Calu3 (cell line): Measurements from ENCODE around the gene SPATS2. TPM values are rescaled to one million over a fixed set of nuclear protein-coding genes. Genes with fewer than 3 reads are reported as not detected.
A peak's percentile ranks its signal among the peaks of the same experiment; 100 is the strongest.

Source experiments
- BruUV-seq: library from RNA; stranded (reverse); fragments of 400-500 nt; replicated peaks from 2 replicates; lab custom pipeline; 2021; lab: Mats Ljungman, UMichigan
- CTCF ChIA-PET: fragments of 300-600 bp; sonication (Branson Sonifier 250); formaldehyde crosslinking; loops from one replicate; lab custom pipeline; 2022; ENCODE audit warnings: antibody characterized with exemption; lab: Charles Lee
- DNase-seq: peaks from one replicate; pipeline ENCODE4 v3.0.0; 2022
- H3K27ac Mint-ChIP-seq: one replicate; pipeline ENCODE4 v1.8.0; 2022; ENCODE audit warnings: mixed read lengths; ENCODE audit not compliant: unreplicated experiment
- H3K27me3 Mint-ChIP-seq: one replicate; pipeline ENCODE4 v1.8.0; 2022; ENCODE audit warnings: mixed read lengths; ENCODE audit not compliant: unreplicated experiment
- H3K36me3 Mint-ChIP-seq: one replicate; pipeline ENCODE4 v1.8.0; 2022; ENCODE audit warnings: mild to moderate bottlenecking, moderate library complexity, mixed read lengths; ENCODE audit not compliant: insufficient read depth, unreplicated experiment
- H3K4me1 Mint-ChIP-seq: one replicate; pipeline ENCODE4 v1.8.0; 2022; ENCODE audit warnings: mild to moderate bottlenecking, low read depth, mixed read lengths; ENCODE audit not compliant: unreplicated experiment
- H3K4me3 Mint-ChIP-seq: one replicate; pipeline ENCODE4 v1.8.0; 2022; ENCODE audit warnings: mild to moderate bottlenecking, low read depth, moderate library complexity, mixed read lengths; ENCODE audit not compliant: unreplicated experiment
- H3K9me3 Mint-ChIP-seq: one replicate; pipeline ENCODE4 v1.8.0; 2022; ENCODE audit warnings: low read depth, mixed read lengths; ENCODE audit not compliant: unreplicated experiment
- CTCF ChIP-seq: fragments of 200-600 bp; IDR thresholded peaks from one replicate; pipeline ENCODE4 v1.8.0; 2022; ENCODE audit warnings: antibody characterized with exemption; ENCODE audit not compliant: unreplicated experiment
- intact Hi-C: fragments of 100-400 bp; cut with micrococcal nuclease; formaldehyde crosslinking; loops from one replicate; pipeline ENCODE4 v1.10.0; 2022; ENCODE audit not compliant: unreplicated experiment
- total RNA-seq: library from RNA; stranded (reverse); gene quantifications from 2 replicates; pipeline ENCODE4 v1.2.3, GENCODE V29; 2022

Gene SPATS2
- total RNA-seq, 1 experiment from 2014 or later, result 23.2 TPM

GRCh38 chr12:49345051-49345824 is 22.0 kb upstream of the SPATS2 start:
- H3K27me3 Mint-ChIP-seq, result peaks cover 55% of the 10 kb centered on the region

GRCh38 chr12:49345825-49346658 is 21.2 kb upstream of the SPATS2 start:
- Mint-ChIP-seq H3K27me3 (peaks cover 47% of the 10 kb centered on the region), H3K4me3 (peak overlapping the region; percentile 72), H3K27ac (no peak overlapping the region), H3K4me1 (peaks cover 24% of the 10 kb centered on the region), H3K9me3 (no peaks in the 10 kb centered on the region), H3K36me3 (peaks cover 20% of the 10 kb centered on the region)
- TF ChIP-seq CTCF, result no peak
- intact Hi-C loops, result no loop called here
- no TSS peak for BruUV-seq
- no peak for DNase-seq
- CTCF ChIA-PET, result interaction anchor here (1.4 to 2.0 kb wide), 2 partner anchors 10 to 49 kb away, joined by 5 to 7 read pairs; partner anchors contain the start of gene C1QL4

More at GRCh38 chr12:49345051-49345824, 22.0 kb upstream of the SPATS2 start:
- intact Hi-C loops, result no loop called here
- H3K4me3 Mint-ChIP-seq, result peak overlapping the region; percentile 72
- DNase-seq, result peak; percentile 34
- no TSS peak for BruUV-seq
- peaks cover 27% of the 10 kb centered on the region for H3K4me1 Mint-ChIP-seq
- CTCF ChIA-PET, result no interaction called here
- H3K27ac Mint-ChIP-seq, result no peak overlapping the region
- no peak for TF ChIP-seq CTCF
- peaks cover 20% of the 10 kb centered on the region for H3K36me3 Mint-ChIP-seq
- H3K9me3 Mint-ChIP-seq, result no peaks in the 10 kb centered on the region

GRCh38 chr12:49346659-49347310 is 20.5 kb upstream of the SPATS2 start, which contains the start of gene DNAJC22:
Gene DNAJC22, plus strand, starts transcription at chr12:49346888. Its CDS starts 1,985 bp downstream, at chr12:49348873.
- H3K27ac Mint-ChIP-seq, result peak within 1 kb of the TSS; percentile 69
- intact Hi-C loops, result no loop called here
- CTCF ChIA-PET, result interaction anchor here (0.6 to 2.0 kb wide), 9 partner anchors 11 to 234 kb away, joined by 3 to 17 read pairs (median 5); partner anchors contain the start of gene C1QL4
- H3K4me3 Mint-ChIP-seq, result peak within 1 kb of the TSS; percentile 72
- peaks cover 44% of the 10 kb centered on the region for H3K27me3 Mint-ChIP-seq
- TF ChIP-seq CTCF, result no peak
- no peaks in the 10 kb centered on the region for H3K9me3 Mint-ChIP-seq
- peaks cover 24% of the 10 kb centered on the region for H3K4me1 Mint-ChIP-seq
- H3K36me3 Mint-ChIP-seq, result peaks cover 20% of the 10 kb centered on the region
- BruUV-seq, result no TSS peak
- DNase-seq, result peak; percentile 14
